GM12878 (cell line): ENCODE data around the gene SPAG16. TPM values are rescaled to one million over a fixed set of nuclear protein-coding genes. Genes with fewer than 3 reads are reported as not detected.
A peak's percentile ranks its signal among the peaks of the same experiment; 100 is the strongest.

Source experiments
- ATAC-seq: fragments of 200-7000 bp; cut with Tn5 transposase; 3 replicates; pipeline ENCODE4 v1.9.1; 2020; ENCODE audit warnings: mild to moderate bottlenecking, moderate library complexity
- BruUV-seq: library from RNA; stranded (reverse); fragments of 400-500 nt; replicated peaks from 2 replicates; lab custom pipeline; 2021; lab: Mats Ljungman, UMichigan
- CTCF ChIA-PET: fragments of 300-600 bp; sonication (Branson Sonifier 250); formaldehyde crosslinking; extraction: SDS; loops from one replicate; lab custom pipeline; 2021; ENCODE audit warnings: inconsistent platforms; lab: Yijun Ruan, JAX
- POLR2A ChIA-PET: fragments of 350-600 bp; formaldehyde crosslinking; extraction: SDS; loops from one replicate; lab custom pipeline; 2021; ENCODE audit warnings: inconsistent platforms; lab: Charles Lee
- RAD21 ChIA-PET: fragments of 300-600 bp; sonication (Branson Sonifier 250); formaldehyde crosslinking; loops from one replicate; lab custom pipeline; 2023; ENCODE audit warnings: antibody characterized with exemption; ENCODE audit not compliant: unreplicated experiment; lab: Charles Lee
- SMC1A ChIA-PET: fragments of 300-600 bp; sonication (Branson Sonifier 250); formaldehyde crosslinking; loops from one replicate; lab custom pipeline; 2023; ENCODE audit not compliant: unreplicated experiment, uncharacterized antibody; lab: Charles Lee
- DNase-seq: peaks from one replicate; pipeline ENCODE4 v3.0.0-alpha.2; 2011; ENCODE audit warnings: low read depth, low spot score
- FAIRE-seq: peaks from 3 replicates; lab custom pipeline; 2011; peaks lifted over from hg19 to GRCh38; lab: Jason Lieb, UNC
- H2AFZ ChIP-seq: 2 replicates; pipeline ENCODE4 v1.6.0; 2011; ENCODE audit warnings: low read depth, low read length, control low read depth; ENCODE audit not compliant: control insufficient read depth
- H3K27ac ChIP-seq: 2 replicates; pipeline ENCODE4 v1.5.1; 2011; ENCODE audit warnings: control low read depth; ENCODE audit not compliant: control insufficient read depth, insufficient read depth
- H3K27me3 ChIP-seq, 2 experiments: replicated peaks in 1 of 2; 2 replicates each; pipeline versions ENCODE4 v1.6.0 to v1.6.1; 2011; ENCODE audit warnings: low read length in 1 of 2; ENCODE audit not compliant: control insufficient read depth in 2 of 2, insufficient read depth in 2 of 2
- H3K36me3 ChIP-seq, 2 experiments: 2 replicates each; pipeline ENCODE4 v1.5.1; 2011; ENCODE audit warnings: low read length in 1 of 2; ENCODE audit not compliant: control insufficient read depth in 2 of 2, insufficient read depth in 2 of 2
- H3K4me1 ChIP-seq: 2 replicates; pipeline ENCODE4 v1.6.1; 2011; ENCODE audit warnings: mild to moderate bottlenecking, low read length, moderate library complexity, mixed read lengths; ENCODE audit not compliant: control insufficient read depth, insufficient read depth
- H3K4me2 ChIP-seq: 2 replicates; pipeline ENCODE4 v1.6.0; 2011; ENCODE audit warnings: control low read depth; ENCODE audit not compliant: control insufficient read depth, insufficient read depth
- H3K4me3 ChIP-seq: fragments of 200-600 bp; sonication (generic); 2 replicates; pipeline ENCODE4 v1.5.1; 2016
- H3K79me2 ChIP-seq: 2 replicates; pipeline ENCODE4 v1.6.0; 2011; ENCODE audit warnings: low read length; ENCODE audit not compliant: control insufficient read depth, insufficient read depth
- H3K9ac ChIP-seq: 2 replicates; pipeline ENCODE4 v1.8.0; 2011; ENCODE audit warnings: low read length, control low read depth, mixed read lengths; ENCODE audit not compliant: control insufficient read depth, insufficient read depth
- H3K9me3 ChIP-seq: replicated peaks from 3 replicates; pipeline ENCODE4 v1.5.1; 2011; ENCODE audit warnings: mild to moderate bottlenecking, low read length; ENCODE audit not compliant: control insufficient read depth, insufficient read depth
- H4K20me1 ChIP-seq: 2 replicates; pipeline ENCODE4 v1.6.0; 2011; ENCODE audit not compliant: control insufficient read depth, insufficient read depth
- IRF3 ChIP-seq: fragments of 450-650 bp; IDR thresholded peaks from 2 replicates; pipeline ENCODE4 v1.6.1; 2014; ENCODE audit warnings: mild to moderate bottlenecking
- MLLT1 ChIP-seq: fragments of 450-650 bp; IDR thresholded peaks from 2 replicates; pipeline ENCODE4 v1.6.1; 2016; ENCODE audit warnings: mild to moderate bottlenecking
- STAT3 ChIP-seq: IDR thresholded peaks from 2 replicates; pipeline ENCODE4 v1.6.1; 2011; ENCODE audit warnings: low read depth, low read length, improper control_type of control experiment
- WGBS: methylation state at CpG from one replicate; pipeline ENCODE4 v1.1.6; 2016; ENCODE audit warnings: low lambda C conversion rate; ENCODE audit not compliant: insufficient replicate concordance, insufficient coverage; ENCODE audit errors: missing lambda C conversion rate; 5-methylcytosine and 5-hydroxymethylcytosine counted together
- in situ Hi-C: fragments of 300-500 bp; cut with MboI; formaldehyde crosslinking; loops from 9 replicates; pipeline ENCODE4 v1.14.3; 2018; ENCODE audit warnings: mixed read lengths
- intact Hi-C: fragments of 100-400 bp; cut with micrococcal nuclease; formaldehyde crosslinking; loops from one replicate; pipeline ENCODE4 v1.14.2; 2022; ENCODE audit not compliant: unreplicated experiment
- polyA plus RNA-seq, 11 experiments: library from polyadenylated mRNA; depleted of rRNA in 4 of 11; unstranded in 6 of 11; stranded (reverse) in 5 of 11; fragments of >200 nt; fragmentation: Nextera tagmentation in 4 of 11; fragmentation: Illumina TruSeq in 1 of 11; extraction: Ambion mirVana in 4 of 11; extraction: Trizol in 1 of 11; gene quantifications; 1 replicate in 1 of 11; 2 replicates in 10 of 11; pipeline versions ENCODE4 v1.2.1 to v1.2.3, GENCODE V29; 2011 to 2016; ENCODE audit warnings: inconsistent platforms in 2 of 11, missing spikeins in 2 of 11, low read depth in 1 of 11
- total RNA-seq, 4 experiments: library from RNA; depleted of rRNA in 3 of 4; stranded (reverse); fragments of >200 nt in 3 of 4; fragmentation: Illumina TruSeq in 1 of 4; extraction: Trizol in 1 of 4; gene quantifications; 2 replicates each; pipeline versions ENCODE4 v1.2.1 to v1.2.3, GENCODE V29; 2013 to 2021
- TF ChIP-seq, protein P1 (sequence below): fragments of 450-650 bp; IDR thresholded peaks from 2 replicates; pipeline ENCODE4 v1.6.1; 2017; ENCODE audit warnings: low read depth, mild to moderate bottlenecking, moderate library complexity

SPAG16 gene
- total and polyA plus RNA-seq, 10 of the 15 experiments (the other 5 are each of a cell fraction or from before 2014, with no cell fraction given): 6.0 to 25.0 (median 15.2) TPM

- no peak for DNase-seq
- no peak for FAIRE-seq
- Histone ChIP-seq H3K4me1 (peaks cover 8% of the 10 kb centered on the region; the same call in 1 of the 2 replicates), H3K9ac (no peak overlapping the region), H4K20me1 (no peaks in the 10 kb centered on the region), H3K79me2 (peaks cover 3% of the 10 kb centered on the region), H3K27me3 (no peaks in the 10 kb centered on the region), H3K27ac (no peak overlapping the region), H3K9me3 (no peaks in the 10 kb centered on the region; the same call in 1 of the 3 replicates), H3K4me3 (no peak overlapping the region), H3K36me3 (no peaks in the 10 kb centered on the region), H3K4me2 (no peak overlapping the region), H2AFZ (no peak overlapping the region)
- RAD21 ChIA-PET: interaction anchor here (0.7 to 4.4 kb wide), 2 partner anchors 35 to 240 kb away, joined by 3 to 23 read pairs; partner anchors contain the start of gene SPAG16
- SMC1A ChIA-PET: interaction anchor here (1.2 to 1.3 kb wide), 2 partner anchors 38 to 562 kb away, joined by 3 read pairs; no protein-coding TSS in a partner anchor
- BruUV-seq: no TSS peak
- in situ Hi-C loops: loop anchor here (10.0 to 25.0 kb wide), 2 partner anchors 1488 to 1745 kb away; no protein-coding TSS in a partner anchor
- intact Hi-C loops: loop anchor here (5.0 to 10.0 kb wide), 2 partner anchors 505 to 1063 kb away; no protein-coding TSS in a partner anchor
- TF ChIP-seq STAT3: no peak
- TF ChIP-seq, protein P1, sequence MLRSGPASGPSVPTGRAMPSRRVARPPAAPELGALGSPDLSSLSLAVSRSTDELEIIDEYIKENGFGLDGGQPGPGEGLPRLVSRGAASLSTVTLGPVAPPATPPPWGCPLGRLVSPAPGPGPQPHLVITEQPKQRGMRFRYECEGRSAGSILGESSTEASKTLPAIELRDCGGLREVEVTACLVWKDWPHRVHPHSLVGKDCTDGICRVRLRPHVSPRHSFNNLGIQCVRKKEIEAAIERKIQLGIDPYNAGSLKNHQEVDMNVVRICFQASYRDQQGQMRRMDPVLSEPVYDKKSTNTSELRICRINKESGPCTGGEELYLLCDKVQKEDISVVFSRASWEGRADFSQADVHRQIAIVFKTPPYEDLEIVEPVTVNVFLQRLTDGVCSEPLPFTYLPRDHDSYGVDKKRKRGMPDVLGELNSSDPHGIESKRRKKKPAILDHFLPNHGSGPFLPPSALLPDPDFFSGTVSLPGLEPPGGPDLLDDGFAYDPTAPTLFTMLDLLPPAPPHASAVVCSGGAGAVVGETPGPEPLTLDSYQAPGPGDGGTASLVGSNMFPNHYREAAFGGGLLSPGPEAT: no peak
- TF ChIP-seq MLLT1: peak; percentile 70
- TF ChIP-seq IRF3: no peak
- no peak for ATAC-seq
- CTCF ChIA-PET: interaction anchor here (1.2 to 1.4 kb wide), 4 partner anchors 9 to 684 kb away, joined by 3 to 7 read pairs (median 4); partner anchors contain the start of gene SPAG16
- POLR2A ChIA-PET: no interaction called here
- 89% methylated on average over 6 of the region's 6 CpGs for WGBS
These were observed 34.8 kb upstream of the SPAG16 start for GRCh38 chr2:213249502-213249901.
